Fibroblast of the aortic adventitia (primary cell): ENCODE data around the gene STARD5. TPM values are rescaled to one million over a fixed set of nuclear protein-coding genes. Genes with fewer than 3 reads are reported as not detected.

Experiments used
- DNase-seq: peaks from one replicate; pipeline ENCODE4 v3.0.0-alpha.2; 2010; ENCODE audit warnings: low read depth
- H3K4me3 ChIP-seq: 2 replicates; pipeline ENCODE4 v1.5.1; 2011; ENCODE audit warnings: low read depth, mild to moderate bottlenecking, control low read depth, low read length, moderate library complexity
- CTCF ChIP-seq: IDR thresholded peaks from 2 replicates; pipeline ENCODE4 v1.5.1; 2011; ENCODE audit warnings: mild to moderate bottlenecking, low read length, control low read depth, inconsistent platforms; ENCODE audit not compliant: insufficient read depth
- total RNA-seq: library from RNA; depleted of rRNA; stranded (reverse); fragments of >200 nt; gene quantifications from 2 replicates; pipeline ENCODE4 v1.2.3, GENCODE V29; 2012; ENCODE audit warnings: low replicate concordance

The STARD5 gene
- total RNA-seq, 1 donor = 6.1 TPM

GRCh38 chr15:81278306-81279029 is 45.5 kb downstream of the STARD5 start:
- no peak for DNase-seq
- no peak for TF ChIP-seq CTCF
- no peak overlapping the region for H3K4me3 ChIP-seq

- no peak for DNase-seq
- no peak for TF ChIP-seq CTCF
- H3K4me3 ChIP-seq = no peak overlapping the region
Observed at GRCh38 chr15:81277851-81278250, 46.1 kb downstream of the STARD5 start.

- no peak overlapping the region for H3K4me3 ChIP-seq
- DNase-seq = no peak
- TF ChIP-seq CTCF = no peak
Observed at GRCh38 chr15:81276967-81277366, 47.0 kb downstream of the STARD5 start.

- H3K4me3 ChIP-seq = no peak overlapping the region
- no peak for TF ChIP-seq CTCF
- DNase-seq = peak; percentile 82
Observed at GRCh38 chr15:81275711-81276392, 48.1 kb downstream of the STARD5 start.

- peak; percentile 93 for TF ChIP-seq CTCF
- H3K4me3 ChIP-seq = no peak overlapping the region
- DNase-seq = peak; percentile 89
Observed at GRCh38 chr15:81274931-81275707, 48.8 kb downstream of the STARD5 start.

- no peak for TF ChIP-seq CTCF
- no peak for DNase-seq
- no peak overlapping the region for H3K4me3 ChIP-seq
Observed at GRCh38 chr15:81274255-81274654, 49.7 kb downstream of the STARD5 start.
